H1 (cell line): ENCODE results near the gene MATK. TPM values are rescaled to one million over a fixed set of nuclear protein-coding genes. Genes with fewer than 3 reads are reported as not detected.

ENCODE experiments used
- CTCF ChIA-PET: fragments of 300-600 bp; sonication (Branson Sonifier 250); formaldehyde crosslinking; loops from one replicate; lab custom pipeline; 2021; ENCODE audit not compliant: partially characterized antibody; lab: Charles Lee
- POLR2A ChIA-PET: fragments of 300-600 bp; sonication (Branson Sonifier 250); formaldehyde crosslinking; loops from one replicate; lab custom pipeline; 2021; ENCODE audit warnings: inconsistent platforms; ENCODE audit not compliant: partially characterized antibody; lab: Charles Lee
- DNase-seq, 2 experiments: peaks; one replicate each; pipeline versions ENCODE4 v3.0.0 to v3.0.0-alpha.2; 2010 to 2022; ENCODE audit warnings: low spot score in 2 of 2, low read depth in 1 of 2, mixed read lengths in 1 of 2
- FAIRE-seq: peaks from 2 replicates; lab custom pipeline; 2011; peaks lifted over from hg19 to GRCh38; lab: Jason Lieb, UNC
- H2AFZ ChIP-seq: 2 replicates; pipeline ENCODE4 v1.8.1; 2012; ENCODE audit warnings: low read length, inconsistent platforms
- H2AK5ac ChIP-seq: 2 replicates; pipeline ENCODE4 v1.6.1; 2013; ENCODE audit warnings: low read depth, low read length
- H2BK120ac ChIP-seq: replicated peaks from 2 replicates; pipeline ENCODE3; 2013; ENCODE audit warnings: low read depth, low read length, inconsistent platforms
- H2BK12ac ChIP-seq: 2 replicates; pipeline ENCODE4 v1.6.1; 2013; ENCODE audit warnings: low read depth, low read length
- H2BK15ac ChIP-seq: 2 replicates; pipeline ENCODE4 v1.6.1; 2013; ENCODE audit warnings: low read length
- H2BK20ac ChIP-seq: 2 replicates; pipeline ENCODE4 v1.6.1; 2013; ENCODE audit warnings: low read length
- H2BK5ac ChIP-seq: 2 replicates; pipeline ENCODE4 v1.6.1; 2013; ENCODE audit warnings: low read depth, low read length
- H3K14ac ChIP-seq: 2 replicates; pipeline ENCODE4 v1.6.1; 2013; ENCODE audit warnings: inconsistent platforms; ENCODE audit not compliant: insufficient read length
- H3K18ac ChIP-seq: 2 replicates; pipeline ENCODE4 v1.6.1; 2013; ENCODE audit warnings: low read length; ENCODE audit errors: extremely low read depth
- H3K23ac ChIP-seq: 2 replicates; pipeline ENCODE4 v1.6.1; 2013; ENCODE audit warnings: inconsistent platforms; ENCODE audit not compliant: insufficient read length
- H3K23me2 ChIP-seq: 2 replicates; pipeline ENCODE4 v1.6.1; 2013; ENCODE audit warnings: low read depth, low read length
- H3K27ac ChIP-seq: 2 replicates; pipeline ENCODE4 v1.6.1; 2011; ENCODE audit warnings: low read depth, low read length, inconsistent platforms
- H3K27me3 ChIP-seq, 4 experiments: replicated peaks in 1 of 4; 1 replicate in 1 of 4; 2 replicates in 3 of 4; pipeline versions ENCODE4 v1.6.1 to v1.8.1; 2011 to 2013; ENCODE audit warnings: low read length in 3 of 4, mild to moderate bottlenecking in 3 of 4, inconsistent platforms in 2 of 4, mixed read lengths in 2 of 4, moderate library complexity in 1 of 4; ENCODE audit not compliant: control insufficient read depth in 3 of 4, insufficient read depth in 3 of 4; ENCODE audit errors: extremely low read depth in 1 of 4
- H3K36me3 ChIP-seq, 4 experiments: 2 replicates each; pipeline versions ENCODE4 v1.6.1 to v1.8.1; 2011 to 2013; ENCODE audit warnings: mild to moderate bottlenecking in 4 of 4, low read length in 3 of 4, moderate library complexity in 2 of 4, control low read depth in 1 of 4, inconsistent platforms in 1 of 4; ENCODE audit not compliant: insufficient read depth in 4 of 4, control insufficient read depth in 2 of 4
- H3K4ac ChIP-seq: replicated peaks from 2 replicates; pipeline ENCODE3; 2013; ENCODE audit warnings: low read length, low read depth, mixed read lengths, inconsistent platforms; ENCODE audit not compliant: insufficient read length
- H3K4me1 ChIP-seq, 4 experiments: replicated peaks in 1 of 4; 1 replicate in 1 of 4; 2 replicates in 3 of 4; pipeline versions ENCODE4 v1.6.1 to v1.8.1; 2011 to 2013; ENCODE audit warnings: low read length in 3 of 4, inconsistent platforms in 2 of 4, mixed read lengths in 1 of 4; ENCODE audit not compliant: insufficient read depth in 4 of 4, control insufficient read depth in 3 of 4
- H3K4me2 ChIP-seq, 2 experiments: 2 replicates each; pipeline versions ENCODE4 v1.6.1 to v1.8.1; 2011 to 2013; ENCODE audit warnings: low read depth in 2 of 2, low read length in 2 of 2, control low read depth in 1 of 2, inconsistent platforms in 1 of 2, mild to moderate bottlenecking in 1 of 2; ENCODE audit not compliant: insufficient read depth in 1 of 2
- H3K4me3 ChIP-seq, 4 experiments: fragments of 200-600, 300-600 bp in 1 of 4; sonication (generic), shearing (Covaris generic), sonication (Bioruptor Twin) in 1 of 4; 2 replicates each; pipeline versions ENCODE4 v1.5.1 to v1.8.1; 2011 to 2016; ENCODE audit warnings: low read length in 4 of 4, low read depth in 3 of 4, control low read depth in 2 of 4, inconsistent platforms in 2 of 4, mild to moderate bottlenecking in 2 of 4, mixed read lengths in 1 of 4, moderate library complexity in 1 of 4; ENCODE audit not compliant: insufficient read depth in 2 of 4; ENCODE audit errors: extremely low read depth in 1 of 4
- H3K56ac ChIP-seq: replicated peaks from 2 replicates; pipeline ENCODE3; 2013; ENCODE audit warnings: low read depth, mild to moderate bottlenecking, mixed read lengths, low read length, inconsistent platforms; ENCODE audit not compliant: insufficient read length
- H3K79me1 ChIP-seq: 2 replicates; pipeline ENCODE4 v1.6.1; 2013; ENCODE audit warnings: low read depth, low read length, control low read depth
- H3K79me2 ChIP-seq, 2 experiments: 2 replicates each; pipeline versions ENCODE4 v1.6.1 to v1.8.1; 2012 to 2013; ENCODE audit warnings: low read length in 2 of 2, mild to moderate bottlenecking in 2 of 2, inconsistent platforms in 1 of 2; ENCODE audit not compliant: insufficient read depth in 2 of 2, control insufficient read depth in 1 of 2
- H3K9ac ChIP-seq, 4 experiments: replicated peaks in 1 of 4; 1 replicate in 1 of 4; 2 replicates in 3 of 4; pipeline versions ENCODE4 v1.6.1 to v1.8.1; 2011 to 2013; ENCODE audit warnings: low read depth in 3 of 4, low read length in 3 of 4, control low read depth in 2 of 4, mild to moderate bottlenecking in 2 of 4, moderate library complexity in 2 of 4, inconsistent platforms in 1 of 4; ENCODE audit errors: extremely low read depth in 1 of 4
- H3K9me3 ChIP-seq, 2 experiments: 2 replicates each; pipeline versions ENCODE4 v1.6.1 to v1.8.1; 2012 to 2013; ENCODE audit warnings: mild to moderate bottlenecking in 2 of 2, moderate library complexity in 2 of 2, control low read depth in 1 of 2, inconsistent platforms in 1 of 2, low read depth in 1 of 2, low read length in 1 of 2, mixed read lengths in 1 of 2; ENCODE audit not compliant: insufficient read depth in 2 of 2
- H4K20me1 ChIP-seq, 2 experiments: replicated peaks in 1 of 2; 2 replicates each; pipeline versions ENCODE3 to v1.8.1; 2011 to 2013; ENCODE audit warnings: inconsistent platforms in 2 of 2, low read length in 2 of 2, mild to moderate bottlenecking in 1 of 2; ENCODE audit not compliant: insufficient read depth in 2 of 2, control insufficient read depth in 1 of 2
- H4K5ac ChIP-seq: 2 replicates; pipeline ENCODE4 v1.6.1; 2013; ENCODE audit warnings: low read length, low read depth, mixed read lengths, inconsistent platforms; ENCODE audit not compliant: insufficient read length
- H4K8ac ChIP-seq: 2 replicates; pipeline ENCODE4 v1.8.0; 2013; ENCODE audit warnings: mild to moderate bottlenecking, moderate library complexity, low read length, inconsistent platforms; ENCODE audit not compliant: insufficient read depth; ENCODE audit errors: extremely low read depth
- H4K91ac ChIP-seq: replicated peaks from 2 replicates; pipeline ENCODE3; 2013; ENCODE audit warnings: low read length, mixed read lengths, inconsistent platforms; ENCODE audit not compliant: insufficient read length
- BCL11A ChIP-seq, 2 experiments: IDR thresholded peaks; one replicate each; pipeline ENCODE4 v1.6.1; 2011; ENCODE audit warnings: low read depth in 2 of 2, low read length in 2 of 2, mild to moderate bottlenecking in 2 of 2
- CREB1 ChIP-seq: IDR thresholded peaks from 2 replicates; pipeline ENCODE4 v1.6.1; 2012; ENCODE audit warnings: inconsistent platforms
- GTF2F1 ChIP-seq: IDR thresholded peaks from 2 replicates; pipeline ENCODE4 v1.6.1; 2012; ENCODE audit warnings: low read depth, low read length, improper control_type of control experiment, borderline replicate concordance
- HDAC6 ChIP-seq: IDR thresholded peaks from one replicate; pipeline ENCODE4 v1.7.1; 2012; ENCODE audit warnings: low read depth, mild to moderate bottlenecking, inconsistent platforms, low read length, moderate library complexity
- JUND ChIP-seq: IDR thresholded peaks from 2 replicates; pipeline ENCODE4 v1.6.1; 2011; ENCODE audit warnings: mild to moderate bottlenecking, improper control_type of control experiment, low read length
- KDM5A ChIP-seq: fragments of 200-600 bp; IDR thresholded peaks from 2 replicates; pipeline ENCODE4 v1.7.1; 2012; ENCODE audit warnings: mild to moderate bottlenecking, low read length, inconsistent platforms, mixed read lengths
- PHF8 ChIP-seq: fragments of 200-600 bp; sonication (generic); conservative IDR thresholded peaks from 2 replicates; pipeline ENCODE4 v1.7.1; 2012; ENCODE audit warnings: low read depth, mild to moderate bottlenecking, inconsistent platforms, low read length, moderate library complexity
- POU5F1 ChIP-seq: IDR thresholded peaks from 2 replicates; pipeline ENCODE4 v1.6.1; 2011; ENCODE audit warnings: low read depth, mild to moderate bottlenecking, low read length, moderate library complexity
- RBBP5 ChIP-seq: IDR thresholded peaks from 2 replicates; pipeline ENCODE4 v1.7.1; 2012; ENCODE audit warnings: low read depth, mild to moderate bottlenecking, inconsistent platforms, low read length, moderate library complexity, borderline replicate concordance
- TBP ChIP-seq: IDR thresholded peaks from 2 replicates; pipeline ENCODE4 v1.6.1; 2011; ENCODE audit warnings: low read depth, low read length, improper control_type of control experiment
- TCF12 ChIP-seq: IDR thresholded peaks from 2 replicates; pipeline ENCODE4 v1.6.1; 2011; ENCODE audit warnings: low read depth, mild to moderate bottlenecking, low read length
- WGBS, 2 experiments: shearing (Covaris generic) in 1 of 2; methylation state at CpG; one replicate each; pipeline versions ENCODE4 v1.1.6 to v1.1.7; 2013 to 2015; ENCODE audit warnings: low lambda C conversion rate in 2 of 2, mixed read lengths in 2 of 2, inconsistent platforms in 1 of 2, low coverage in 1 of 2, missing lambda C conversion rate in 1 of 2; ENCODE audit not compliant: insufficient replicate concordance in 2 of 2, insufficient coverage in 1 of 2, insufficient read length in 1 of 2; ENCODE audit errors: extremely low coverage in 1 of 2, missing lambda C conversion rate in 1 of 2; 5-methylcytosine and 5-hydroxymethylcytosine counted together
- polyA plus RNA-seq, 7 experiments: library from polyadenylated mRNA; depleted of rRNA in 3 of 7; stranded (reverse) in 5 of 7; unstranded in 2 of 7; fragments of >200 nt in 5 of 7; fragments of 200-250 nt in 2 of 7; gene quantifications; 1 replicate in 5 of 7; 2 replicates in 1 of 7; 4 replicates in 1 of 7; pipeline versions ENCODE4 v1.2.1 to v1.2.3, GENCODE V29; 2011 to 2013; ENCODE audit warnings: missing spikeins in 2 of 7, mixed read lengths in 2 of 7
- total RNA-seq: library from RNA; stranded (reverse); fragmentation: NEBNext Ultra II Directional; extraction: Animal tissue kit (Norgen Biotek cat#: 25700); gene quantifications from 2 replicates; pipeline ENCODE4 v1.2.1, GENCODE V29; 2021

The MATK gene
- total and polyA plus RNA-seq, 2 of the 8 experiments (the other 6 are each of a cell fraction or from before 2014, with no cell fraction given): 20.5 to 21.4 TPM

GRCh38 chr19:3783660-3784584, 2.3 kb downstream of the MATK start:
- Histone ChIP-seq H3K4me1 (peaks cover 0 to 9% (median 1%) of the 10 kb centered on the region in 4 experiments; a peak in 3 of 7 replicates), H3K36me3 (peaks cover 0 to 14% (median 3%) of the 10 kb centered on the region in 4 experiments; a peak in 2 of 8 replicates)
- POLR2A ChIA-PET: interaction anchor here (0.8 to 4.4 kb wide), 7 partner anchors 9 to 202 kb away, joined by 3 to 19 read pairs (median 5); partner anchors contain the start of genes APBA3, EEF2, MRPL54 and NMRK2
- no peak for TF ChIP-seq HDAC6
- TF ChIP-seq TCF12: no peak
- 0 out of 2 replicates have a peak, but pooled peaks have one; percentile 27 for TF ChIP-seq JUND
- no peak for TF ChIP-seq POU5F1
- TF ChIP-seq GTF2F1: no peak
- no peak for TF ChIP-seq BCL11A (IDR thresholded peaks at IDR 0.05; ENCODE audit: low read depth in 2 of 2, low read length in 2 of 2)
- no peak for TF ChIP-seq PHF8
- no peak for TF ChIP-seq TBP
- peak; percentile 73 for TF ChIP-seq CREB1
- TF ChIP-seq KDM5A: no peak
- TF ChIP-seq RBBP5: no peak

More at GRCh38 chr19:3783660-3784584, 2.3 kb downstream of the MATK start:
- no peaks in the 10 kb centered on the region for H3K79me2 ChIP-seq
- H3K4me2 ChIP-seq: no peak overlapping the region
- peaks cover 7% of the 10 kb centered on the region; the same call in 1 of the 2 replicates for H3K23me2 ChIP-seq
- no peak overlapping the region for H4K91ac ChIP-seq
- H4K20me1 ChIP-seq: no peaks in the 10 kb centered on the region
- H2BK12ac ChIP-seq: no peak overlapping the region
- peaks cover 0 to 17% (median 7%) of the 10 kb centered on the region in 4 experiments; a peak in 6 of 7 replicates for H3K27me3 ChIP-seq
- peaks cover 17 to 22% of the 10 kb centered on the region in 2 experiments for H3K9me3 ChIP-seq
- H3K14ac ChIP-seq: no peak overlapping the region
- peak overlapping the region; percentile 68; the same call in 1 of the 2 replicates for H4K8ac ChIP-seq
- H3K4me3 ChIP-seq: no peak overlapping the region
- H3K9ac ChIP-seq: no peak overlapping the region
- no peak overlapping the region for H2AFZ ChIP-seq
- DNase-seq (peak in 1 of 2 experiments; percentile 79), FAIRE-seq (no peak)
- H2AK5ac ChIP-seq: peak overlapping the region; percentile 54; the same call in 1 of the 2 replicates
- H3K27ac ChIP-seq: no peak overlapping the region
- 80% methylated on average over 43 of the region's 49 CpGs; no CpG with 5 or more reads in 1 of the 2 experiments for WGBS, 2 experiments
- 0 out of 2 replicates have a peak overlapping the region, but pooled peaks have one; percentile 16 for H2BK15ac ChIP-seq
- no peak overlapping the region for H4K5ac ChIP-seq
- H2BK120ac ChIP-seq: no peak overlapping the region
- no peak overlapping the region for H3K4ac ChIP-seq
- H3K79me1 ChIP-seq: no peaks in the 10 kb centered on the region
- H3K18ac ChIP-seq: no peak overlapping the region
- CTCF ChIA-PET: interaction anchor here (0.6 to 2.4 kb wide), 25 partner anchors 9 to 209 kb away, joined by 3 to 17 read pairs (median 4); partner anchors contain the start of genes MRPL54 and RAX2
- no peak overlapping the region for H3K56ac ChIP-seq
- no peak overlapping the region for H2BK20ac ChIP-seq
- no peak overlapping the region for H3K23ac ChIP-seq
- H2BK5ac ChIP-seq: no peak overlapping the region
